H9 (cell line): Measurements from ENCODE around the gene ZAP70. TPM values are rescaled to one million over a fixed set of nuclear protein-coding genes. Genes with fewer than 3 reads are reported as not detected.

Source experiments
- DNase-seq: peaks from one replicate; pipeline ENCODE4 v3.0.0-alpha.2; 2017
- H2AFZ ChIP-seq: one replicate; pipeline ENCODE4 v1.6.1; 2013; ENCODE audit warnings: mild to moderate bottlenecking, low read length, control low read depth, moderate library complexity
- H2AK5ac ChIP-seq: 2 replicates; pipeline ENCODE4 v1.6.1; 2013; ENCODE audit warnings: low read length, control low read depth, mixed read lengths; ENCODE audit not compliant: insufficient read length
- H2BK120ac ChIP-seq: one replicate; pipeline ENCODE4 v1.6.1; 2013; ENCODE audit warnings: low read depth, mild to moderate bottlenecking, low read length, control low read depth, inconsistent platforms; ENCODE audit not compliant: poor library complexity, severe bottlenecking
- H2BK12ac ChIP-seq: 2 replicates; pipeline ENCODE4 v1.6.1; 2013; ENCODE audit warnings: low read length, control low read depth, mixed read lengths, low read depth; ENCODE audit not compliant: insufficient read length
- H2BK15ac ChIP-seq: 2 replicates; pipeline ENCODE4 v1.6.1; 2013; ENCODE audit warnings: low read depth, low read length, control low read depth
- H2BK20ac ChIP-seq: one replicate; pipeline ENCODE4 v1.6.1; 2013; ENCODE audit warnings: low read depth, mild to moderate bottlenecking, low read length, control low read depth, inconsistent platforms; ENCODE audit not compliant: poor library complexity, severe bottlenecking
- H2BK5ac ChIP-seq: 2 replicates; pipeline ENCODE4 v1.6.1; 2013; ENCODE audit warnings: low read length, control low read depth, mixed read lengths; ENCODE audit not compliant: insufficient read length
- H3K14ac ChIP-seq: 2 replicates; pipeline ENCODE4 v1.6.1; 2013; ENCODE audit warnings: low read length, control low read depth; ENCODE audit not compliant: insufficient read depth
- H3K18ac ChIP-seq: 2 replicates; pipeline ENCODE4 v1.6.1; 2013; ENCODE audit warnings: low read depth, mild to moderate bottlenecking, mixed read lengths, low read length, control low read depth; ENCODE audit not compliant: insufficient read length
- H3K23ac ChIP-seq: 2 replicates; pipeline ENCODE4 v1.6.1; 2013; ENCODE audit warnings: low read length, control low read depth, mixed read lengths, low read depth; ENCODE audit not compliant: insufficient read length
- H3K23me2 ChIP-seq: 2 replicates; pipeline ENCODE4 v1.6.1; 2013; ENCODE audit warnings: low read depth, mild to moderate bottlenecking, mixed read lengths, low read length, control low read depth; ENCODE audit not compliant: insufficient read length, poor library complexity, severe bottlenecking
- H3K27ac ChIP-seq: 2 replicates; pipeline ENCODE4 v1.5.1; 2013; ENCODE audit warnings: low read length, control low read depth, mixed read lengths, low read depth; ENCODE audit not compliant: insufficient read length
- H3K27me3 ChIP-seq: 2 replicates; pipeline ENCODE4 v1.6.1; 2013; ENCODE audit warnings: low read length, control low read depth, inconsistent platforms; ENCODE audit not compliant: insufficient read depth
- H3K4ac ChIP-seq: 2 replicates; pipeline ENCODE4 v1.6.1; 2013; ENCODE audit warnings: low read depth, mild to moderate bottlenecking, control low read depth, inconsistent platforms, low read length, moderate library complexity
- H3K4me1 ChIP-seq: 2 replicates; pipeline ENCODE4 v1.6.1; 2013; ENCODE audit warnings: low read length, control low read depth, inconsistent platforms; ENCODE audit not compliant: insufficient read depth
- H3K4me2 ChIP-seq: 2 replicates; pipeline ENCODE4 v1.6.1; 2013; ENCODE audit warnings: low read length, control low read depth, mixed read lengths; ENCODE audit not compliant: insufficient read length, insufficient read depth
- H3K56ac ChIP-seq: 2 replicates; pipeline ENCODE4 v1.6.1; 2013; ENCODE audit warnings: low read depth, mild to moderate bottlenecking, mixed read lengths, low read length, control low read depth; ENCODE audit not compliant: insufficient read length
- H3K79me1 ChIP-seq: 2 replicates; pipeline ENCODE4 v1.6.1; 2013; ENCODE audit warnings: low read depth, mild to moderate bottlenecking, moderate library complexity, low read length, control low read depth, inconsistent platforms; ENCODE audit not compliant: insufficient read depth, poor library complexity, severe bottlenecking
- H3K79me2 ChIP-seq: 2 replicates; pipeline ENCODE4 v1.6.1; 2013; ENCODE audit warnings: low read length, control low read depth, inconsistent platforms; ENCODE audit not compliant: insufficient read depth
- H3K9ac ChIP-seq: 2 replicates; pipeline ENCODE4 v1.6.1; 2013; ENCODE audit warnings: low read length, control low read depth, mixed read lengths; ENCODE audit not compliant: insufficient read length; ENCODE audit errors: extremely low read depth
- H3K9me3 ChIP-seq: one replicate; pipeline ENCODE4 v1.6.1; 2013; ENCODE audit warnings: low read depth, low read length, inconsistent platforms; ENCODE audit not compliant: control insufficient read depth
- H3T11ph ChIP-seq: one replicate; pipeline ENCODE4 v1.6.1; 2013; ENCODE audit warnings: mild to moderate bottlenecking, low read length, control low read depth, inconsistent platforms
- H4K20me1 ChIP-seq: one replicate; pipeline ENCODE4 v1.6.1; 2013; ENCODE audit not compliant: control insufficient read depth, insufficient read length, insufficient read depth
- H4K5ac ChIP-seq: 2 replicates; pipeline ENCODE4 v1.6.1; 2013; ENCODE audit warnings: low read depth, mild to moderate bottlenecking, mixed read lengths, low read length, control low read depth; ENCODE audit not compliant: insufficient read length
- H4K8ac ChIP-seq: replicated peaks from 2 replicates; pipeline ENCODE4 v1.6.1; 2013; ENCODE audit warnings: low read length, control low read depth, mixed read lengths, low read depth; ENCODE audit not compliant: insufficient read length
- H4K91ac ChIP-seq: 2 replicates; pipeline ENCODE4 v1.6.1; 2013; ENCODE audit warnings: low read depth, mild to moderate bottlenecking, moderate library complexity, mixed read lengths, low read length, control low read depth; ENCODE audit not compliant: insufficient read length
- H3K27ac Mint-ChIP-seq, 3 experiments: 2 replicates in 2 of 3; 3 replicates in 1 of 3; pipeline ENCODE4 v1.8.0; 2020 to 2021; ENCODE audit warnings: mixed read lengths in 3 of 3, mild to moderate bottlenecking in 1 of 3, moderate library complexity in 1 of 3
- H3K27me3 Mint-ChIP-seq: 2 replicates; pipeline ENCODE4 v1.8.0; 2021; ENCODE audit warnings: low read depth, mild to moderate bottlenecking, moderate library complexity, mixed read lengths
- H3K36me3 Mint-ChIP-seq, 3 experiments: 2 replicates in 2 of 3; 3 replicates in 1 of 3; pipeline ENCODE4 v1.8.0; 2020 to 2021; ENCODE audit warnings: low read depth in 3 of 3, mixed read lengths in 3 of 3; ENCODE audit not compliant: insufficient read depth in 1 of 3
- H3K4me1 Mint-ChIP-seq, 2 experiments: 2 replicates each; pipeline ENCODE4 v1.8.0; 2020; ENCODE audit warnings: mixed read lengths in 2 of 2
- H3K4me3 Mint-ChIP-seq, 2 experiments: 2 replicates in 1 of 2; 3 replicates in 1 of 2; pipeline ENCODE4 v1.8.0; 2020 to 2021; ENCODE audit warnings: mild to moderate bottlenecking in 2 of 2, mixed read lengths in 2 of 2, moderate library complexity in 1 of 2
- H3K9me3 Mint-ChIP-seq, 2 experiments: 2 replicates in 1 of 2; 3 replicates in 1 of 2; pipeline ENCODE4 v1.8.0; 2020; ENCODE audit warnings: mild to moderate bottlenecking in 2 of 2, mixed read lengths in 2 of 2, moderate library complexity in 1 of 2
- CTCF ChIP-seq: fragments of 200-600 bp; sonication (generic); conservative IDR thresholded peaks from 3 replicates; pipeline ENCODE4 v1.8.0; 2021; ENCODE audit warnings: antibody characterized with exemption, mild to moderate bottlenecking
- WGBS: extraction: QIAGEN DNeasy Blood & Tissue Kit; methylation state at CpG from one replicate; pipeline ENCODE4 v1.1.7; 2013; ENCODE audit warnings: missing lambda C conversion rate, low lambda C conversion rate, mixed read lengths; ENCODE audit not compliant: insufficient read length; ENCODE audit errors: extremely low coverage; 5-methylcytosine and 5-hydroxymethylcytosine counted together
- total RNA-seq: library from RNA; stranded (reverse); gene quantifications from 2 replicates; pipeline ENCODE4 v1.2.1, GENCODE V29; 2021

ZAP70 gene
- total RNA-seq, 1 experiment from 2014 or later = 0.24 TPM

- Histone ChIP-seq H2BK12ac (no peak within 1 kb of the TSS), H4K91ac (no peak within 1 kb of the TSS), H3K23me2 (peaks cover 12% of the 10 kb centered on the region), H3K27me3 (no peaks in the 10 kb centered on the region), H3K4me2 (peak within 1 kb of the TSS; percentile 99), H3K79me2 (peaks cover 4% of the 10 kb centered on the region; the same call in 1 of the 2 replicates), H3K56ac (no peak within 1 kb of the TSS), H3K9me3 (no peaks in the 10 kb centered on the region), H4K5ac (no peak within 1 kb of the TSS), H3K9ac (peak within 1 kb of the TSS; percentile 86), H4K8ac (no peak within 1 kb of the TSS), H3K79me1 (peaks cover 4% of the 10 kb centered on the region), H2AFZ (peak within 1 kb of the TSS; percentile 34), H3T11ph (no peak within 1 kb of the TSS), H2BK15ac (no peak within 1 kb of the TSS), H4K20me1 (no peaks in the 10 kb centered on the region), H3K4me1 (no peaks in the 10 kb centered on the region; the same call in 1 of the 2 replicates), H2BK120ac (no peak within 1 kb of the TSS), H3K14ac (peak within 1 kb of the TSS; percentile 98), H3K4ac (no peak within 1 kb of the TSS; the same call in 1 of the 2 replicates), H2BK20ac (no peak within 1 kb of the TSS), H2BK5ac (no peak within 1 kb of the TSS), H3K27ac (peak within 1 kb of the TSS; percentile 70), H3K23ac (no peak within 1 kb of the TSS), H3K18ac (peak within 1 kb of the TSS; percentile 96), H2AK5ac (no peak within 1 kb of the TSS)
- peak within 1 kb of the TSS; percentile 90 to 92 for H3K4me3 Mint-ChIP-seq
- peak; percentile 99 for DNase-seq
- peak within 1 kb of the TSS; percentile 96 to 98 (median 97) for H3K27ac Mint-ChIP-seq
- peaks cover 18 to 19% of the 10 kb centered on the region in 2 experiments for H3K4me1 Mint-ChIP-seq
- no CpG with 5 or more reads among the region's 60 CpGs for WGBS
- H3K9me3 Mint-ChIP-seq = no peaks in the 10 kb centered on the region; a peak in 1 of 5 replicates
- no peaks in the 10 kb centered on the region for H3K27me3 Mint-ChIP-seq
- H3K36me3 Mint-ChIP-seq = peaks cover 5 to 11% (median 6%) of the 10 kb centered on the region in 3 experiments; a peak in 4 of 7 replicates
- peak; percentile 71 for TF ChIP-seq CTCF
These were observed 49.3 kb upstream of the ZAP70 start, which contains the start of gene ACTR1B for GRCh38 chr2:97663962-97664635. Gene ACTR1B, minus strand, starts transcription at chr2:97664044. Its CDS starts 154 bp downstream, at chr2:97663890.
